Measurements from ENCODE around the gene FCRL6. TPM values are rescaled to one million over a fixed set of nuclear protein-coding genes. Genes with fewer than 3 reads are reported as not detected.

The FCRL6 gene
- total and polyA plus RNA-seq, 7 donors = 0.20 to 0.39 (median 0.26) TPM; not detected in 3

GRCh38 chr1:159861218-159861617, 59.1 kb downstream of the FCRL6 start:
- intact Hi-C loops (cut with DNase I) = no loop called here
- TF ChIP-seq, protein P1, sequence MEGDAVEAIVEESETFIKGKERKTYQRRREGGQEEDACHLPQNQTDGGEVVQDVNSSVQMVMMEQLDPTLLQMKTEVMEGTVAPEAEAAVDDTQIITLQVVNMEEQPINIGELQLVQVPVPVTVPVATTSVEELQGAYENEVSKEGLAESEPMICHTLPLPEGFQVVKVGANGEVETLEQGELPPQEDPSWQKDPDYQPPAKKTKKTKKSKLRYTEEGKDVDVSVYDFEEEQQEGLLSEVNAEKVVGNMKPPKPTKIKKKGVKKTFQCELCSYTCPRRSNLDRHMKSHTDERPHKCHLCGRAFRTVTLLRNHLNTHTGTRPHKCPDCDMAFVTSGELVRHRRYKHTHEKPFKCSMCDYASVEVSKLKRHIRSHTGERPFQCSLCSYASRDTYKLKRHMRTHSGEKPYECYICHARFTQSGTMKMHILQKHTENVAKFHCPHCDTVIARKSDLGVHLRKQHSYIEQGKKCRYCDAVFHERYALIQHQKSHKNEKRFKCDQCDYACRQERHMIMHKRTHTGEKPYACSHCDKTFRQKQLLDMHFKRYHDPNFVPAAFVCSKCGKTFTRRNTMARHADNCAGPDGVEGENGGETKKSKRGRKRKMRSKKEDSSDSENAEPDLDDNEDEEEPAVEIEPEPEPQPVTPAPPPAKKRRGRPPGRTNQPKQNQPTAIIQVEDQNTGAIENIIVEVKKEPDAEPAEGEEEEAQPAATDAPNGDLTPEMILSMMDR (IDR thresholded peaks at IDR 0.05) = no peak
- H3K4me3 ChIP-seq = no peak overlapping the region
- no peaks in the 10 kb centered on the region for H3K4me1 ChIP-seq
- WGBS, 3 donors = 65 to 81% (median 71%) methylated on average over 8 of the region's 8 CpGs
- no peak for DNase-seq
- no peaks in the 10 kb centered on the region for H3K36me3 ChIP-seq (ENCODE audit: insufficient read depth in 1 of 2, low read depth in 1 of 2)
- no peak overlapping the region for H3K27ac ChIP-seq
- no peaks in the 10 kb centered on the region for H3K27me3 ChIP-seq (ENCODE audit: insufficient read depth in 3 of 3, low read length in 2 of 3)
- ATAC-seq = no peak
- H3K9me3 ChIP-seq = no peaks in the 10 kb centered on the region

DNA sequence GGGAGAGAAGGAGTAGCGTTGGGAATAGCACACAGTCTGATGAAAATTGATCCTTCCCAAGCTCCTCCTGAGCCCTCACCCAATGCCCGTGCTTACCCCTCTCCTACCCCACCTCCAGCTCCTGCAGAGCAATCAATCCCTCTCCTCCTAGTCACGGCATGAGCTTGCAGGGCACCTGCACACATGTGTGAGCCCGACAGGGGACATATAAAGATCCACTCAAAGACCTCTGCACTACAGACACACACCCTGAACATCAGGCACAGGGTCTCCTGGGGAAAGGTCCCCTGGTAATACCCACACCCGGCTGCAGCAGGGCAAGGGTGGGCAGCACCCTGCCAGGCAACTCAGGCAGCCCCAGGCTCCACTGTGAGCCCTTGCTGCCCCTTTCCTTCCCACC, 59.9 kb downstream of the FCRL6 start:
- Histone ChIP-seq H3K4me1 (no peaks in the 10 kb centered on the region), H3K27ac (no peak overlapping the region), H3K36me3 (ENCODE audit: insufficient read depth in 1 of 2, low read depth in 1 of 2) (no peaks in the 10 kb centered on the region), H3K27me3 (ENCODE audit: insufficient read depth in 3 of 3, low read length in 2 of 3) (no peaks in the 10 kb centered on the region), H3K4me3 (no peak overlapping the region), H3K9me3 (no peaks in the 10 kb centered on the region)
- DNase-seq (no peak), ATAC-seq (no peak)
- intact Hi-C loops (cut with DNase I) = no loop called here
- WGBS, 3 donors = 73 to 85% (median 79%) methylated on average over 5 of the region's 5 CpGs
- TF ChIP-seq, protein P1 (IDR thresholded peaks at IDR 0.05) = no peak

GRCh38 chr1:159862557-159862956, 60.4 kb downstream of the FCRL6 start, which contains the start of gene VSIG8:
TSS of gene VSIG8 (minus strand) at chr1:159862657. CDS start at chr1:159862521, 136 bp downstream.
- TF ChIP-seq, protein P1 (IDR thresholded peaks at IDR 0.05) = no peak
- no peaks in the 10 kb centered on the region for H3K4me1 ChIP-seq
- no peaks in the 10 kb centered on the region for H3K27me3 ChIP-seq (ENCODE audit: insufficient read depth in 3 of 3, low read length in 2 of 3)
- WGBS, 3 donors = 61 to 79% (median 70%) methylated on average over 4 of the region's 4 CpGs
- ATAC-seq = no peak
- H3K36me3 ChIP-seq (ENCODE audit: insufficient read depth in 1 of 2, low read depth in 1 of 2) = no peaks in the 10 kb centered on the region
- DNase-seq = no peak
- intact Hi-C loops (cut with DNase I) = no loop called here
- no peaks in the 10 kb centered on the region for H3K9me3 ChIP-seq
- no peak within 1 kb of the TSS for H3K27ac ChIP-seq
- H3K4me3 ChIP-seq = no peak within 1 kb of the TSS

DNA sequence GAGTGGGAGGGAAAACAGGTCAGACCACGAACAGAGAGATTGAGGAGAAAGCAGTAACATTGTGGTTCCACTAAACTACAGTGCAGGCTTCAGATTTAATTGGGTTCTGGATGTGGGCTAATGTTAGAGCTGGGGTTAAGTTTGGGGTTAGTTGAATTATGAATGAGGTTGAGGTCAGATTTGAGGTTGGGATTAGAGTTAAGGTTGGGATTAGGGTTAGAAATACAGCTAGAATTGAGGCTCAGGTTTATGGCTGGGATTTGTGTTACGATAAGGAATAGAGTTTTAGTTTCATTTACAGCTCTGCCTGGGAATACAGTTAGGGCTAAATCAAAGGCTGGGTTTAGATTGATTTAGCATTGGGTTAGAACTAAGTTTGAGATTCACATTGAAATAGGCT, 62.1 kb downstream of the FCRL6 start:
- no peak overlapping the region for H3K27ac ChIP-seq
- H3K36me3 ChIP-seq (ENCODE audit: insufficient read depth in 1 of 2, low read depth in 1 of 2) = no peaks in the 10 kb centered on the region
- no peaks in the 10 kb centered on the region for H3K27me3 ChIP-seq (ENCODE audit: insufficient read depth in 3 of 3, low read length in 2 of 3)
- 71 to 90% (median 80%) methylated on average over 2 of the region's 2 CpGs for WGBS, 3 donors
- TF ChIP-seq, protein P1 (IDR thresholded peaks at IDR 0.05) = no peak
- DNase-seq (no peak), ATAC-seq (no peak)
- intact Hi-C loops (cut with DNase I) = no loop called here
- H3K4me1 ChIP-seq = no peaks in the 10 kb centered on the region
- H3K4me3 ChIP-seq = no peak overlapping the region
- no peaks in the 10 kb centered on the region for H3K9me3 ChIP-seq

Other genes with a start within 250 kb of the FCRL6 start
- not detected for gene APCS, start 214.5 kb upstream of the FCRL6 start, total RNA-seq
- not detected for gene APCS, start 214.5 kb upstream of the FCRL6 start, polyA plus RNA-seq
- under 1 TPM in 2 of 4 donors, not detected in 2; 0.30 to 0.46 TPM for gene CRP, start 87.8 kb upstream of the FCRL6 start, total RNA-seq
- gene CRP, start 87.8 kb upstream of the FCRL6 start, polyA plus RNA-seq = under 1 TPM in 2 of 3 donors, not detected in 1; 0.04 to 0.05 TPM
- gene DUSP23, start 21.4 kb upstream of the FCRL6 start, total RNA-seq = 10 to 100 TPM; 18.5 to 46.5 (median 29.3) TPM
- gene DUSP23, start 21.4 kb upstream of the FCRL6 start, polyA plus RNA-seq = 100 to 1,000 TPM in 1 of 3 donors, 10 to 100 TPM in 2; 50.1 to 236 (median 70.0) TPM
- gene SLAMF8, start 24.5 kb downstream of the FCRL6 start, total RNA-seq = 1 to 10 TPM; 1.1 to 1.6 (median 1.4) TPM
- gene SLAMF8, start 24.5 kb downstream of the FCRL6 start, polyA plus RNA-seq = under 1 TPM; 0.10 to 0.63 (median 0.22) TPM
- gene VSIG8, start 60.3 kb downstream of the FCRL6 start, total RNA-seq = not detected
- gene VSIG8, start 60.3 kb downstream of the FCRL6 start, polyA plus RNA-seq = not detected
- gene CFAP45, start 97.8 kb downstream of the FCRL6 start, total RNA-seq = under 1 TPM in 1 of 4 donors, not detected in 3; 0.42 TPM
- under 1 TPM; 0.04 to 0.25 (median 0.13) TPM for gene CFAP45, start 97.8 kb downstream of the FCRL6 start, polyA plus RNA-seq
- gene TAGLN2, start 123.1 kb downstream of the FCRL6 start, total RNA-seq = 10 to 100 TPM; 42.8 to 61.3 (median 45.6) TPM
- gene TAGLN2, start 123.1 kb downstream of the FCRL6 start, polyA plus RNA-seq = 10 to 100 TPM; 29.6 to 91.6 (median 56.1) TPM
- not detected for gene IGSF9, start 143.3 kb downstream of the FCRL6 start, total RNA-seq
- under 1 TPM in 2 of 3 donors, not detected in 1; 0.01 TPM for gene IGSF9, start 143.3 kb downstream of the FCRL6 start, polyA plus RNA-seq
- not detected for gene SLAMF9, start 151.9 kb downstream of the FCRL6 start, total RNA-seq
- not detected for gene SLAMF9, start 151.9 kb downstream of the FCRL6 start, polyA plus RNA-seq
- gene PIGM, start 229.6 kb downstream of the FCRL6 start, total RNA-seq = 1 to 10 TPM in 3 of 4 donors, under 1 TPM in 1; 0.84 to 1.5 (median 1.4) TPM
- gene PIGM, start 229.6 kb downstream of the FCRL6 start, polyA plus RNA-seq = 1 to 10 TPM in 2 of 3 donors, under 1 TPM in 1; 0.66 to 1.4 (median 1.3) TPM

Measured in psoas muscle (tissue), 8 donors.